Stimulated activated naive B cell treated with anti-CD40 and anti-IgM and Interleukin-4, amounts not matched to agents 10 μg/mL and 1 μg/mL and 100 μg/mL, for 72 hours (primary cell): Measurements from ENCODE around the gene ST7L.

Experiments used
- ATAC-seq, 2 donors: fragments of 150-1000 bp; cut with Tn5 transposase; replicated peaks; 2 replicates each; pipeline ENCODE4 v1.10.0; 2021; ENCODE audit warnings: moderate library complexity in 1 of 2
- DNase-seq: peaks from one replicate; pipeline ENCODE4 v3.0.0; 2021
- H3K27ac Mint-ChIP-seq: one replicate; pipeline ENCODE4 v1.8.0; 2022; ENCODE audit warnings: mild to moderate bottlenecking, mixed read lengths
- H3K27me3 Mint-ChIP-seq, 2 donors: one replicate each; pipeline ENCODE4 v1.8.0; 2022; ENCODE audit warnings: mixed read lengths in 2 of 2
- H3K36me3 Mint-ChIP-seq, 2 donors: one replicate each; pipeline ENCODE4 v1.8.0; 2022; ENCODE audit warnings: mixed read lengths in 2 of 2, mild to moderate bottlenecking in 1 of 2
- H3K4me1 Mint-ChIP-seq, 2 donors: one replicate each; pipeline ENCODE4 v1.8.0; 2022; ENCODE audit warnings: mixed read lengths in 2 of 2, mild to moderate bottlenecking in 1 of 2
- H3K4me3 Mint-ChIP-seq, 2 donors: one replicate each; pipeline ENCODE4 v1.8.0; 2022; ENCODE audit warnings: mild to moderate bottlenecking in 2 of 2, mixed read lengths in 2 of 2, moderate library complexity in 1 of 2
- H3K9me3 Mint-ChIP-seq, 2 donors: one replicate each; pipeline ENCODE4 v1.8.0; 2022; ENCODE audit warnings: mixed read lengths in 2 of 2, mild to moderate bottlenecking in 1 of 2

The ST7L gene

GRCh38 chr1:112548547-112548946 lies 70.4 kb downstream of the ST7L start:
- no peak for ATAC-seq

GRCh38 chr1:112546076-112546475 lies 72.9 kb downstream of the ST7L start:
- Mint-ChIP-seq H3K9me3 (no peaks in the 10 kb centered on the region), H3K27me3 (no peaks in the 10 kb centered on the region)
- no peak for DNase-seq

More at GRCh38 chr1:112548547-112548946, 70.4 kb downstream of the ST7L start:
- no peaks in the 10 kb centered on the region for H3K9me3 Mint-ChIP-seq
- DNase-seq = no peak
- H3K27me3 Mint-ChIP-seq = no peaks in the 10 kb centered on the region
- peaks cover 0 to 7% of the 10 kb centered on the region in 2 donors for H3K36me3 Mint-ChIP-seq
- H3K4me3 Mint-ChIP-seq = no peak overlapping the region
- no peak overlapping the region for H3K27ac Mint-ChIP-seq
- no peaks in the 10 kb centered on the region for H3K4me1 Mint-ChIP-seq

GRCh38 chr1:112544751-112545150 lies 74.2 kb downstream of the ST7L start:
- Mint-ChIP-seq H3K4me3 (no peak overlapping the region), H3K36me3 (peaks cover 5 to 15% of the 10 kb centered on the region in 2 donors), H3K9me3 (no peaks in the 10 kb centered on the region), H3K27ac (no peak overlapping the region), H3K4me1 (no peaks in the 10 kb centered on the region), H3K27me3 (no peaks in the 10 kb centered on the region)
- DNase-seq = no peak
- ATAC-seq = no peak

More at GRCh38 chr1:112546076-112546475, 72.9 kb downstream of the ST7L start:
- Mint-ChIP-seq H3K36me3 (peaks cover 4 to 5% of the 10 kb centered on the region in 2 donors), H3K4me1 (no peaks in the 10 kb centered on the region), H3K4me3 (no peak overlapping the region), H3K27ac (no peak overlapping the region)
- ATAC-seq = no peak

- Mint-ChIP-seq H3K36me3 (peaks cover 8 to 16% of the 10 kb centered on the region in 2 donors), H3K27ac (no peak overlapping the region), H3K27me3 (no peaks in the 10 kb centered on the region), H3K4me3 (no peak overlapping the region), H3K4me1 (no peaks in the 10 kb centered on the region), H3K9me3 (no peaks in the 10 kb centered on the region)
- no peak for ATAC-seq
- no peak for DNase-seq
Observed at GRCh38 chr1:112544011-112544688, 74.8 kb downstream of the ST7L start.

GRCh38 chr1:112542206-112542973 lies 76.6 kb downstream of the ST7L start:
- Mint-ChIP-seq H3K27me3 (no peaks in the 10 kb centered on the region), H3K36me3 (peaks cover 8 to 19% of the 10 kb centered on the region in 2 donors), H3K27ac (no peak overlapping the region), H3K4me3 (no peak overlapping the region), H3K4me1 (no peaks in the 10 kb centered on the region), H3K9me3 (no peaks in the 10 kb centered on the region)
- DNase-seq = no peak
- no peak for ATAC-seq

GRCh38 chr1:112541299-112541698 lies 77.6 kb downstream of the ST7L start:
- DNase-seq (no peak), ATAC-seq (no peak)
- H3K27ac Mint-ChIP-seq = no peak overlapping the region
- no peak overlapping the region for H3K4me3 Mint-ChIP-seq
- no peaks in the 10 kb centered on the region for H3K27me3 Mint-ChIP-seq
- H3K36me3 Mint-ChIP-seq = peaks cover 8 to 19% of the 10 kb centered on the region in 2 donors
- no peaks in the 10 kb centered on the region for H3K4me1 Mint-ChIP-seq
- no peaks in the 10 kb centered on the region for H3K9me3 Mint-ChIP-seq

- no peak overlapping the region for H3K27ac Mint-ChIP-seq
- H3K9me3 Mint-ChIP-seq = no peaks in the 10 kb centered on the region
Observed at GRCh38 chr1:112540226-112540794, 78.6 kb downstream of the ST7L start.

GRCh38 chr1:112538883-112539282 lies 80.1 kb downstream of the ST7L start:
- Mint-ChIP-seq H3K4me1 (no peaks in the 10 kb centered on the region), H3K27me3 (no peaks in the 10 kb centered on the region), H3K36me3 (peaks cover 8 to 26% of the 10 kb centered on the region in 2 donors), H3K4me3 (no peak overlapping the region), H3K27ac (no peak overlapping the region), H3K9me3 (no peaks in the 10 kb centered on the region)
- no peak for ATAC-seq
- no peak for DNase-seq

More at GRCh38 chr1:112540226-112540794, 78.6 kb downstream of the ST7L start:
- Mint-ChIP-seq H3K4me3 (no peak overlapping the region), H3K36me3 (peaks cover 6 to 19% of the 10 kb centered on the region in 2 donors), H3K4me1 (no peaks in the 10 kb centered on the region), H3K27me3 (no peaks in the 10 kb centered on the region)
- no peak for ATAC-seq
- DNase-seq = no peak

GRCh38 chr1:112537456-112537855 lies 81.5 kb downstream of the ST7L start:
- H3K36me3 Mint-ChIP-seq = peaks cover 10 to 28% of the 10 kb centered on the region in 2 donors
- ATAC-seq (no peak), DNase-seq (no peak)
- H3K27ac Mint-ChIP-seq = no peak overlapping the region
- no peak overlapping the region for H3K4me3 Mint-ChIP-seq
- H3K4me1 Mint-ChIP-seq = no peaks in the 10 kb centered on the region
- H3K27me3 Mint-ChIP-seq = no peaks in the 10 kb centered on the region
- no peaks in the 10 kb centered on the region for H3K9me3 Mint-ChIP-seq

- DNase-seq = no peak
- Mint-ChIP-seq H3K27me3 (no peaks in the 10 kb centered on the region), H3K4me3 (no peak overlapping the region), H3K4me1 (no peaks in the 10 kb centered on the region), H3K36me3 (peaks cover 10 to 25% of the 10 kb centered on the region in 2 donors), H3K9me3 (no peaks in the 10 kb centered on the region), H3K27ac (no peak overlapping the region)
- no peak for ATAC-seq
Observed at GRCh38 chr1:112536561-112536960, 82.4 kb downstream of the ST7L start.

GRCh38 chr1:112533029-112533428 lies 85.9 kb downstream of the ST7L start:
- no peak overlapping the region for H3K27ac Mint-ChIP-seq
- H3K27me3 Mint-ChIP-seq = no peaks in the 10 kb centered on the region
- no peak for DNase-seq
- no peak for ATAC-seq
- no peaks in the 10 kb centered on the region for H3K4me1 Mint-ChIP-seq
- H3K36me3 Mint-ChIP-seq = peaks cover 4 to 9% of the 10 kb centered on the region in 2 donors
- H3K9me3 Mint-ChIP-seq = no peaks in the 10 kb centered on the region
- no peak overlapping the region for H3K4me3 Mint-ChIP-seq

- peaks cover 12 to 18% of the 10 kb centered on the region in 2 donors for H3K36me3 Mint-ChIP-seq
- ATAC-seq (no peak), DNase-seq (no peak)
- H3K4me3 Mint-ChIP-seq = no peak overlapping the region
- H3K27ac Mint-ChIP-seq = no peak overlapping the region
- no peaks in the 10 kb centered on the region for H3K27me3 Mint-ChIP-seq
- H3K4me1 Mint-ChIP-seq = no peaks in the 10 kb centered on the region
- no peaks in the 10 kb centered on the region for H3K9me3 Mint-ChIP-seq
Observed at GRCh38 chr1:112532064-112532463, 86.9 kb downstream of the ST7L start.

GRCh38 chr1:112530832-112531231 lies 88.1 kb downstream of the ST7L start:
- DNase-seq (no peak), ATAC-seq (no peak)
- Mint-ChIP-seq H3K27me3 (no peaks in the 10 kb centered on the region), H3K9me3 (no peaks in the 10 kb centered on the region), H3K27ac (no peak overlapping the region), H3K36me3 (peaks cover 12 to 21% of the 10 kb centered on the region in 2 donors), H3K4me3 (no peak overlapping the region), H3K4me1 (no peaks in the 10 kb centered on the region)

- ATAC-seq (no peak), DNase-seq (no peak)
- Mint-ChIP-seq H3K27me3 (no peaks in the 10 kb centered on the region), H3K9me3 (no peaks in the 10 kb centered on the region), H3K27ac (no peak overlapping the region), H3K4me1 (no peaks in the 10 kb centered on the region), H3K4me3 (no peak overlapping the region), H3K36me3 (peaks cover 12 to 22% of the 10 kb centered on the region in 2 donors)
Observed at GRCh38 chr1:112529301-112529700, 89.6 kb downstream of the ST7L start.

GRCh38 chr1:112528076-112528475 lies 90.9 kb downstream of the ST7L start:
- no peaks in the 10 kb centered on the region for H3K9me3 Mint-ChIP-seq
- ATAC-seq (no peak), DNase-seq (no peak)
- H3K27ac Mint-ChIP-seq = no peak overlapping the region
- peaks cover 8 to 17% of the 10 kb centered on the region in 2 donors for H3K36me3 Mint-ChIP-seq
- no peaks in the 10 kb centered on the region for H3K4me1 Mint-ChIP-seq
- no peak overlapping the region for H3K4me3 Mint-ChIP-seq
- H3K27me3 Mint-ChIP-seq = no peaks in the 10 kb centered on the region
